IMR-90 (cell line): Measurements from ENCODE around the gene PHF8. TPM values are rescaled to one million over a fixed set of nuclear protein-coding genes. Genes with fewer than 3 reads are reported as not detected.

Experiments
- ATAC-seq: fragments of 200-7000 bp; cut with Tn5 transposase; 2 replicates; pipeline ENCODE4 v1.9.1; 2020; ENCODE audit warnings: low read depth, mild to moderate bottlenecking, moderate library complexity
- BruUV-seq: library from RNA; stranded (reverse); fragments of 400-500 nt; replicated peaks from 2 replicates; lab custom pipeline; 2021; lab: Mats Ljungman, UMichigan
- CTCF ChIA-PET: fragments of 300-600 bp; formaldehyde crosslinking; extraction: SDS; loops from one replicate; lab custom pipeline; 2021; ENCODE audit warnings: antibody characterized with exemption; lab: Yijun Ruan, JAX
- POLR2A ChIA-PET: fragments of 300-600 bp; sonication (Branson Sonifier 250); formaldehyde crosslinking; loops from one replicate; lab custom pipeline; 2022; ENCODE audit warnings: antibody characterized with exemption; ENCODE audit not compliant: unreplicated experiment; lab: Charles Lee
- DNase-seq: peaks from one replicate; pipeline ENCODE4 v3.0.0; 2013
- H2AFZ ChIP-seq: replicated peaks from 2 replicates; pipeline ENCODE3; 2013; ENCODE audit warnings: low read length, mild to moderate bottlenecking; ENCODE audit not compliant: poor library complexity
- H2AK5ac ChIP-seq: 2 replicates; pipeline ENCODE4 v1.6.1; 2013; ENCODE audit warnings: low read depth, low read length, inconsistent platforms
- H2AK9ac ChIP-seq: replicated peaks from 2 replicates; pipeline ENCODE3; 2013; ENCODE audit warnings: mild to moderate bottlenecking, low read depth, low read length, moderate library complexity; ENCODE audit not compliant: poor library complexity
- H2BK120ac ChIP-seq: 2 replicates; pipeline ENCODE4 v1.6.1; 2013; ENCODE audit warnings: low read depth, low read length, inconsistent platforms
- H2BK15ac ChIP-seq: 3 replicates; pipeline ENCODE4 v1.6.1; 2013; ENCODE audit warnings: low read depth, low read length, inconsistent platforms
- H2BK20ac ChIP-seq: 2 replicates; pipeline ENCODE4 v1.6.1; 2013; ENCODE audit warnings: low read depth, mild to moderate bottlenecking, inconsistent platforms, low read length, moderate library complexity
- H2BK5ac ChIP-seq: 2 replicates; pipeline ENCODE4 v1.6.1; 2013; ENCODE audit warnings: mild to moderate bottlenecking, low read depth, low read length, inconsistent platforms; ENCODE audit not compliant: poor library complexity, severe bottlenecking
- H3K14ac ChIP-seq: replicated peaks from 2 replicates; pipeline ENCODE4 v1.6.1; 2013; ENCODE audit warnings: low read depth, low read length, inconsistent platforms
- H3K18ac ChIP-seq: 2 replicates; pipeline ENCODE4 v1.6.1; 2013; ENCODE audit warnings: low read depth, low read length, control low read depth
- H3K23ac ChIP-seq: 2 replicates; pipeline ENCODE4 v1.6.1; 2013; ENCODE audit warnings: low read depth, low read length, inconsistent platforms
- H3K27ac ChIP-seq: 2 replicates; pipeline ENCODE4 v1.5.1; 2013; ENCODE audit warnings: mild to moderate bottlenecking, control low read depth, low read length; ENCODE audit not compliant: insufficient read depth
- H3K27me3 ChIP-seq: 2 replicates; pipeline ENCODE4 v1.6.1; 2013; ENCODE audit warnings: low read length; ENCODE audit not compliant: control insufficient read depth, insufficient read depth
- H3K36me3 ChIP-seq: 2 replicates; pipeline ENCODE4 v1.6.1; 2013; ENCODE audit warnings: low read length, mixed read lengths; ENCODE audit not compliant: control insufficient read depth, insufficient read depth
- H3K4ac ChIP-seq: 2 replicates; pipeline ENCODE4 v1.6.1; 2013; ENCODE audit warnings: low read depth, low read length, inconsistent platforms
- H3K4me1 ChIP-seq: 2 replicates; pipeline ENCODE4 v1.6.1; 2013; ENCODE audit warnings: low read length, mixed read lengths; ENCODE audit not compliant: control insufficient read depth, insufficient read depth
- H3K4me2 ChIP-seq: 2 replicates; pipeline ENCODE4 v1.6.1; 2013; ENCODE audit warnings: low read depth, mild to moderate bottlenecking, control low read depth, low read length, moderate library complexity
- H3K4me3 ChIP-seq: 2 replicates; pipeline ENCODE4 v1.5.1; 2013; ENCODE audit warnings: low read depth, mild to moderate bottlenecking, control low read depth, low read length, moderate library complexity; ENCODE audit not compliant: insufficient read depth
- H3K56ac ChIP-seq: 2 replicates; pipeline ENCODE4 v1.6.1; 2013; ENCODE audit warnings: low read length, inconsistent platforms; ENCODE audit not compliant: insufficient read depth; ENCODE audit errors: extremely low read depth
- H3K79me1 ChIP-seq, 2 experiments: 2 replicates each; pipeline ENCODE4 v1.6.1; 2013; ENCODE audit warnings: low read length in 2 of 2, inconsistent platforms in 1 of 2, low read depth in 1 of 2
- H3K9ac ChIP-seq: 2 replicates; pipeline ENCODE4 v1.6.1; 2013; ENCODE audit warnings: low read depth, low read length, control low read depth
- H3K9me1 ChIP-seq: 2 replicates; pipeline ENCODE4 v1.6.1; 2013; ENCODE audit warnings: low read length, inconsistent platforms; ENCODE audit not compliant: insufficient read depth
- H3K9me3 ChIP-seq: 2 replicates; pipeline ENCODE4 v1.6.1; 2013; ENCODE audit warnings: low read length; ENCODE audit not compliant: control insufficient read depth, insufficient read depth
- H4K20me1 ChIP-seq: 2 replicates; pipeline ENCODE4 v1.6.1; 2013; ENCODE audit warnings: low read length, inconsistent platforms; ENCODE audit not compliant: insufficient read depth
- H4K5ac ChIP-seq: 2 replicates; pipeline ENCODE4 v1.6.1; 2013; ENCODE audit warnings: mild to moderate bottlenecking, low read depth, low read length, control low read depth
- H4K8ac ChIP-seq, 2 experiments: 2 replicates each; pipeline ENCODE4 v1.6.1; 2013; ENCODE audit warnings: low read depth in 2 of 2, low read length in 2 of 2, control low read depth in 1 of 2, inconsistent platforms in 1 of 2
- H4K91ac ChIP-seq: 2 replicates; pipeline ENCODE4 v1.6.1; 2013; ENCODE audit warnings: low read depth, low read length, inconsistent platforms; ENCODE audit not compliant: insufficient read depth
- BHLHE40 ChIP-seq: fragments of 150-350 bp; IDR thresholded peaks from 2 replicates; pipeline ENCODE4 v1.6.1; 2016; ENCODE audit warnings: mild to moderate bottlenecking, low read depth, low read length
- CEBPB ChIP-seq: IDR thresholded peaks from 2 replicates; pipeline ENCODE4 v1.6.1; 2012; ENCODE audit warnings: low read depth, low read length, improper control_type of control experiment
- CHD1 ChIP-seq: IDR thresholded peaks from 2 replicates; pipeline ENCODE4 v1.6.1; 2012; ENCODE audit warnings: low read depth, low read length, improper control_type of control experiment
- FOS ChIP-seq: fragments of 150-350 bp; IDR thresholded peaks from 2 replicates; pipeline ENCODE4 v1.6.1; 2016; ENCODE audit warnings: low read depth, low read length
- MAFK ChIP-seq: IDR thresholded peaks from 2 replicates; pipeline ENCODE4 v1.6.1; 2012; ENCODE audit warnings: low read depth, low read length, improper control_type of control experiment
- MAZ ChIP-seq: IDR thresholded peaks from 2 replicates; pipeline ENCODE4 v1.6.1; 2012; ENCODE audit warnings: low read depth, mild to moderate bottlenecking, low read length, improper control_type of control experiment, moderate library complexity, borderline replicate concordance
- MXI1 ChIP-seq: IDR thresholded peaks from 2 replicates; pipeline ENCODE4 v1.6.1; 2012; ENCODE audit warnings: low read depth, mild to moderate bottlenecking, low read length, moderate library complexity, borderline replicate concordance
- NFE2L2 ChIP-seq: fragments of 150-350 bp; IDR thresholded peaks from 2 replicates; pipeline ENCODE4 v1.6.1; 2016; ENCODE audit warnings: low read depth, mild to moderate bottlenecking, low read length
- POLR2A ChIP-seq: IDR thresholded peaks from 2 replicates; pipeline ENCODE4 v1.6.1; 2012; ENCODE audit warnings: mild to moderate bottlenecking, low read depth, low read length
- RAD21 ChIP-seq: IDR thresholded peaks from 2 replicates; pipeline ENCODE4 v1.6.1; 2012; ENCODE audit warnings: low read length, improper control_type of control experiment
- RCOR1 ChIP-seq: IDR thresholded peaks from 2 replicates; pipeline ENCODE4 v1.6.1; 2012; ENCODE audit warnings: mild to moderate bottlenecking, low read length, improper control_type of control experiment; ENCODE audit not compliant: insufficient replicate concordance
- RFX5 ChIP-seq: IDR thresholded peaks from 2 replicates; pipeline ENCODE4 v1.8.0; 2012; ENCODE audit warnings: low read depth, mild to moderate bottlenecking, low read length, moderate library complexity
- SMC3 ChIP-seq: fragments of 150-350 bp; IDR thresholded peaks from 2 replicates; pipeline ENCODE4 v1.6.1; 2016; ENCODE audit warnings: low read depth, mild to moderate bottlenecking, antibody characterized with exemption, low read length, moderate library complexity
- USF2 ChIP-seq: fragments of 150-350 bp; IDR thresholded peaks from 2 replicates; pipeline ENCODE4 v1.6.1; 2017; ENCODE audit warnings: mild to moderate bottlenecking, antibody characterized with exemption, low read length, low read depth
- WGBS, 2 experiments: methylation state at CpG; one replicate each; pipeline versions ENCODE4 v1.1.5 to v1.1.7; 2013; ENCODE audit warnings: missing lambda C conversion rate in 2 of 2; ENCODE audit not compliant: insufficient read length in 1 of 2; ENCODE audit errors: extremely low coverage in 2 of 2; 5-methylcytosine and 5-hydroxymethylcytosine counted together
- dilution Hi-C: fragments of 300-500 bp; cut with HindIII; formaldehyde crosslinking; loops from one replicate; pipeline ENCODE4 v1.14.3; 2018; ENCODE audit warnings: low sequenced_read_pairs; ENCODE audit not compliant: unreplicated experiment
- in situ Hi-C: fragments of 300-500 bp; cut with MboI; formaldehyde crosslinking; loops from 3 replicates; pipeline ENCODE4 v1.14.3; 2019; ENCODE audit warnings: low sequenced_read_pairs, inconsistent platforms, mixed read lengths
- intact Hi-C: fragments of 100-400 bp; cut with micrococcal nuclease; formaldehyde crosslinking; loops from 2 replicates; pipeline ENCODE4 v1.10.0; 2022
- polyA plus RNA-seq, 3 experiments: library from polyadenylated mRNA; depleted of rRNA; stranded (reverse); fragments of >200 nt; gene quantifications; 2 replicates each; pipeline ENCODE4 v1.2.3, GENCODE V29; 2012; ENCODE audit warnings: low replicate concordance in 1 of 3
- total RNA-seq: library from RNA; depleted of rRNA; stranded (reverse); fragments of >200 nt; gene quantifications from 2 replicates; pipeline ENCODE4 v1.2.3, GENCODE V29; 2012
- TF ChIP-seq, protein P1 (sequence below): fragments of 150-350 bp; IDR thresholded peaks from 2 replicates; pipeline ENCODE4 v1.6.1; 2016; ENCODE audit warnings: low read depth, mild to moderate bottlenecking, low read length, moderate library complexity, borderline replicate concordance
- TF ChIP-seq, protein P2 (sequence below): conservative IDR thresholded peaks from 2 replicates; pipeline ENCODE4 v1.5.1; 2012; ENCODE audit warnings: mild to moderate bottlenecking, low read depth, low read length, improper control_type of control experiment

Gene PHF8
- total and polyA plus RNA-seq, 2 of the 4 experiments (the other 2 are of a cell fraction): 12.8 to 15.2 TPM

DNA sequence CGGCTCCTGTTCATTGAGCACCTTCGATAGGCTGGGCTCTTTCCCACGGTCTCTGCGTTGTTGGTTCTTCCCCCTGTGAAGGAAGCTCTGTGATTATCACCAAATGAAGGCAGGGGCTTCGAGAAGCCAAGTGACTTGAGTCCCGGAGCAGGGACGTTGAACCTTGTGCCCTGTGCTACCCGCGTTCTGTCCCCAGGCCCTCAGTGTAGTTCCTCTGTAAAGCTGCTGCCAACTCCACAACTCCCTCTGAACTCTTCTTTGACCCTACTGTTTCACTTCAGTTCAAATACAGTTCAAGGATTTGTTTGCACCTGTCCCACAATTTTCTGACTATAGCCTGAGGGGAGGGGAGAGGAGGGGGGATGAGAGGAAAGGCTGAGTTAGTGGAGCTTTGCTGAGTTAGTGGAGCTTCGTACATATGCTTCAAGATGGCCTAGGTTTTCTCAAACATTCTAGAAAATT lies 635 bp upstream of the PHF8 start:
- BruUV-seq: no TSS peak
- Histone ChIP-seq H4K91ac (peak overlapping the region; percentile 59), H3K4me1 (no peaks in the 10 kb centered on the region; the same call in 1 of the 2 replicates), H3K4me3 (peak overlapping the region; percentile 100), H2AK5ac (no peak overlapping the region), H2BK120ac (peak overlapping the region; percentile 34; the same call in 1 of the 2 replicates), H3K4ac (peak overlapping the region; percentile 88), H2BK15ac (no peak overlapping the region), H4K8ac (peak overlapping the region; percentile 67 to 94), H3K4me2 (peak overlapping the region; percentile 86), H3K23ac (peak overlapping the region; percentile 38), H3K18ac (peak overlapping the region; percentile 20; the same call in 1 of the 2 replicates), H3K36me3 (peaks cover 2% of the 10 kb centered on the region), H2BK5ac (peak overlapping the region; percentile 86), H3K27ac (peak overlapping the region; percentile 88), H2BK20ac (no peak overlapping the region), H4K20me1 (no peaks in the 10 kb centered on the region), H3K9me3 (no peaks in the 10 kb centered on the region), H2AFZ (peak overlapping the region; percentile 96), H3K27me3 (no peaks in the 10 kb centered on the region), H3K14ac (peak overlapping the region; percentile 71), H3K56ac (peak overlapping the region; percentile 86), H3K79me1 (peaks cover 0 to 6% of the 10 kb centered on the region in 2 experiments; a peak in 1 of 4 replicates), H3K9me1 (0 out of 2 replicates have a peak, but pooled peaks cover 4% of the 10 kb centered on the region), H4K5ac (peak overlapping the region; percentile 92), H3K9ac (peak overlapping the region; percentile 80), H2AK9ac (peak overlapping the region; percentile 87)
- WGBS, 2 experiments: 20% methylated on average over 1 of the region's 10 CpGs; no CpG with 5 or more reads in 1 of the 2 experiments
- DNase-seq (no peak), ATAC-seq (no peak)
- POLR2A ChIA-PET: interaction anchor here (0.7 kb wide), 1 partner anchor 33 kb away, joined by 3 read pairs; no protein-coding TSS in a partner anchor
- TF ChIP-seq USF2 (no peak), POLR2A (no peak), CHD1 (no peak), MXI1 (no peak), FOS (no peak), RFX5 (no peak), RAD21 (no peak), SMC3 (no peak), MAZ (no peak), RCOR1 (no peak), NFE2L2 (no peak), BHLHE40 (no peak), CEBPB (no peak), MAFK (no peak)
- TF ChIP-seq, protein P1, sequence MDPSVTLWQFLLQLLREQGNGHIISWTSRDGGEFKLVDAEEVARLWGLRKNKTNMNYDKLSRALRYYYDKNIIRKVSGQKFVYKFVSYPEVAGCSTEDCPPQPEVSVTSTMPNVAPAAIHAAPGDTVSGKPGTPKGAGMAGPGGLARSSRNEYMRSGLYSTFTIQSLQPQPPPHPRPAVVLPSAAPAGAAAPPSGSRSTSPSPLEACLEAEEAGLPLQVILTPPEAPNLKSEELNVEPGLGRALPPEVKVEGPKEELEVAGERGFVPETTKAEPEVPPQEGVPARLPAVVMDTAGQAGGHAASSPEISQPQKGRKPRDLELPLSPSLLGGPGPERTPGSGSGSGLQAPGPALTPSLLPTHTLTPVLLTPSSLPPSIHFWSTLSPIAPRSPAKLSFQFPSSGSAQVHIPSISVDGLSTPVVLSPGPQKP: no peak
- TF ChIP-seq, protein P2, sequence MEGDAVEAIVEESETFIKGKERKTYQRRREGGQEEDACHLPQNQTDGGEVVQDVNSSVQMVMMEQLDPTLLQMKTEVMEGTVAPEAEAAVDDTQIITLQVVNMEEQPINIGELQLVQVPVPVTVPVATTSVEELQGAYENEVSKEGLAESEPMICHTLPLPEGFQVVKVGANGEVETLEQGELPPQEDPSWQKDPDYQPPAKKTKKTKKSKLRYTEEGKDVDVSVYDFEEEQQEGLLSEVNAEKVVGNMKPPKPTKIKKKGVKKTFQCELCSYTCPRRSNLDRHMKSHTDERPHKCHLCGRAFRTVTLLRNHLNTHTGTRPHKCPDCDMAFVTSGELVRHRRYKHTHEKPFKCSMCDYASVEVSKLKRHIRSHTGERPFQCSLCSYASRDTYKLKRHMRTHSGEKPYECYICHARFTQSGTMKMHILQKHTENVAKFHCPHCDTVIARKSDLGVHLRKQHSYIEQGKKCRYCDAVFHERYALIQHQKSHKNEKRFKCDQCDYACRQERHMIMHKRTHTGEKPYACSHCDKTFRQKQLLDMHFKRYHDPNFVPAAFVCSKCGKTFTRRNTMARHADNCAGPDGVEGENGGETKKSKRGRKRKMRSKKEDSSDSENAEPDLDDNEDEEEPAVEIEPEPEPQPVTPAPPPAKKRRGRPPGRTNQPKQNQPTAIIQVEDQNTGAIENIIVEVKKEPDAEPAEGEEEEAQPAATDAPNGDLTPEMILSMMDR: no peak
- dilution Hi-C loops: no loop called here
- intact Hi-C loops: loop anchor here (5.0 kb wide), 1 partner anchor 137 kb away; the partner anchor contains the start of gene FAM120C
- CTCF ChIA-PET: no interaction called here
- in situ Hi-C loops: loop anchor here (25.0 kb wide), 1 partner anchor 392 kb away; the partner anchor contains the start of gene TSR2
